ENCODE results near the gene ICE1.
"Not testable (repeated sequence)": the region's sequence is repeated elsewhere in the genome, so short reads cannot be mapped to it uniquely, and the experiment has no call there.

Gene ICE1

DNA sequence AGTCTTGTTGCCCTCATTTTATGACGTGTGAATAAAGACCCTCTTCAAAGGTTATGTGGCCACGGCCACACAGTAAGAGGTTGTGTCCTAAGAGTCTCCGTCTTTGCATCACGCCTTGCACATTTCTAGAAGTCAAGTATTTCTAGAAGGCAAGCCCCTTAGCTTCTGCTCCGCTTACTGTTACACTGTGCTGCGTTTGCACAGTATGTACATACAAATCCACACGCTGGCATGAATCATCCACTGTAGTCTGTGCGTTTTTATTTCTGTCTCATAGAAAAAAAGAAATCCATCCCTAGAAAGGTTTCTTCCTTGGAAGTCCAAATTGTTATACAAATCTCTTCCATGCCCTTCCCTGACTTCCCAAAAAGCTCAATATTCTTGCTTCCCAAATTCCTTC lies 21.4 kb upstream of the ICE1 start:
- no peaks in the 10 kb centered on the region for H3K27me3 ChIP-seq (replicated peaks; ENCODE audit: control insufficient read depth, insufficient read depth, low read length, poor library complexity, severe bottlenecking)
- no peak for DNase-seq

DNA sequence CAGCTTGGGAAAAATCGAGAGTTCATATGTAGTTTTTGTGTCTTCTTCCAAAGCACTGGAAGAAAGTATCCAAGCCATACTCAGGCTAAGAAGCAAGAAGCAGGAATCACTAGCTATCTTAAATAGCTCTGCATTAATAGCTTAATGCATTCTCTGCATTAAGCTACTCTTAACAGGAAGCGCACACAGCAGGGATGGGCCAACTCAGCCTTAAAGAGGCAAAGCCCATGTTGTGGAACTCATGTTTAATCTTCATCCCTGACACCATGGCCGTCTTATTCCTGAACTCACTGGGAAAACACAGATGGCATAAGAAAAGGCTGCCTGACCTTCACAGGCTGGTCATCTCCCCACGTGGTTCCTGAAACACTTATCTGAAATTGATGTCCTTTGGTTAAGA lies 18.7 kb upstream of the ICE1 start:
- DNase-seq = no peak
- Histone ChIP-seq H3K9me3 (ENCODE audit: control insufficient read depth, low read length) (no peaks in the 10 kb centered on the region), H3K36me3 (ENCODE audit: control insufficient read depth, insufficient read depth, low read length) (no peaks in the 10 kb centered on the region)

More for the DNA sequence above, 21.4 kb upstream of the ICE1 start:
- Histone ChIP-seq H3K36me3 (ENCODE audit: control insufficient read depth, insufficient read depth, low read length) (no peaks in the 10 kb centered on the region), H3K27ac (ENCODE audit: insufficient read depth, low read length, poor library complexity, severe bottlenecking) (no peak overlapping the region), H3K9me3 (ENCODE audit: control insufficient read depth, low read length) (no peaks in the 10 kb centered on the region), H3K4me1 (ENCODE audit: control insufficient read depth, insufficient read depth, low read length, poor library complexity, severe bottlenecking) (no peaks in the 10 kb centered on the region), H3K4me3 (ENCODE audit: insufficient read depth, low read depth, low read length, poor library complexity, severe bottlenecking) (no peak overlapping the region)

GRCh38 chr5:5404381-5404780 lies 18.1 kb upstream of the ICE1 start:
- no peak overlapping the region for H3K27ac ChIP-seq (ENCODE audit: insufficient read depth, low read length, poor library complexity, severe bottlenecking)
- no peak overlapping the region for H3K4me3 ChIP-seq (ENCODE audit: insufficient read depth, low read depth, low read length, poor library complexity, severe bottlenecking)
- peaks cover under 1% of the 10 kb centered on the region for H3K9me3 ChIP-seq (ENCODE audit: control insufficient read depth, low read length)
- no peaks in the 10 kb centered on the region for H3K27me3 ChIP-seq (replicated peaks; ENCODE audit: control insufficient read depth, insufficient read depth, low read length, poor library complexity, severe bottlenecking)
- H3K4me1 ChIP-seq (ENCODE audit: control insufficient read depth, insufficient read depth, low read length, poor library complexity, severe bottlenecking) = no peaks in the 10 kb centered on the region
- no peaks in the 10 kb centered on the region for H3K36me3 ChIP-seq (ENCODE audit: control insufficient read depth, insufficient read depth, low read length)
- DNase-seq = no peak

More for the DNA sequence above, 18.7 kb upstream of the ICE1 start:
- Histone ChIP-seq H3K4me3 (ENCODE audit: insufficient read depth, low read depth, low read length, poor library complexity, severe bottlenecking) (no peak overlapping the region), H3K27ac (ENCODE audit: insufficient read depth, low read length, poor library complexity, severe bottlenecking) (no peak overlapping the region), H3K4me1 (ENCODE audit: control insufficient read depth, insufficient read depth, low read length, poor library complexity, severe bottlenecking) (no peaks in the 10 kb centered on the region), H3K27me3 (replicated peaks; ENCODE audit: control insufficient read depth, insufficient read depth, low read length, poor library complexity, severe bottlenecking) (no peaks in the 10 kb centered on the region)

DNA sequence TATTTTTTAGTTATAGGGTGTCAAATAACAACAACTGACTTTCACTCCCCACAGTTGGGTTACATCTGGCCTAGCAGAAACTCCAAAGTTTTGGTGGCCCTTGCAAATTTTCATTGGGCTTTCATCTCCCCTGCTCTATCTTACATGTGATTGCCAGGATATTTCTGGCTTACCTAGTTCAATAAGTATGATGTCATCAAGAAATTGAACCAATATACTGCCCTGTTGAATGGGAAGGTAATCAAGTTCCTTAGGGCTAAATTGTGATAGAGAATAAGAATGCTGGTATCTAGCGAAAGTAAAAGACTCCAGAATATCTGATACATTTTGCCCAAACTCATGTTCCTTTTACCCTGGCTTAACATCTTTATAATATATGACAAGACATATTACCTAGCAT lies 17.0 kb upstream of the ICE1 start:
- no peak for DNase-seq
- no peaks in the 10 kb centered on the region for H3K36me3 ChIP-seq (ENCODE audit: control insufficient read depth, insufficient read depth, low read length)
- no peak overlapping the region for H3K27ac ChIP-seq (ENCODE audit: insufficient read depth, low read length, poor library complexity, severe bottlenecking)
- no peak overlapping the region for H3K4me3 ChIP-seq (ENCODE audit: insufficient read depth, low read depth, low read length, poor library complexity, severe bottlenecking)
- no peaks in the 10 kb centered on the region for H3K4me1 ChIP-seq (ENCODE audit: control insufficient read depth, insufficient read depth, low read length, poor library complexity, severe bottlenecking)
- no peaks in the 10 kb centered on the region for H3K27me3 ChIP-seq (replicated peaks; ENCODE audit: control insufficient read depth, insufficient read depth, low read length, poor library complexity, severe bottlenecking)
- H3K9me3 ChIP-seq (ENCODE audit: control insufficient read depth, low read length) = peaks cover 3% of the 10 kb centered on the region

GRCh38 chr5:5407924-5408323 lies 14.6 kb upstream of the ICE1 start:
- no peak overlapping the region for H3K4me3 ChIP-seq (ENCODE audit: insufficient read depth, low read depth, low read length, poor library complexity, severe bottlenecking)
- H3K27me3 ChIP-seq (replicated peaks; ENCODE audit: control insufficient read depth, insufficient read depth, low read length, poor library complexity, severe bottlenecking) = no peaks in the 10 kb centered on the region
- H3K36me3 ChIP-seq (ENCODE audit: control insufficient read depth, insufficient read depth, low read length) = no peaks in the 10 kb centered on the region
- H3K27ac ChIP-seq (ENCODE audit: insufficient read depth, low read length, poor library complexity, severe bottlenecking) = no peak overlapping the region
- H3K4me1 ChIP-seq (ENCODE audit: control insufficient read depth, insufficient read depth, low read length, poor library complexity, severe bottlenecking) = no peaks in the 10 kb centered on the region
- H3K9me3 ChIP-seq (ENCODE audit: control insufficient read depth, low read length) = peaks cover 3% of the 10 kb centered on the region
- DNase-seq = no peak

DNA sequence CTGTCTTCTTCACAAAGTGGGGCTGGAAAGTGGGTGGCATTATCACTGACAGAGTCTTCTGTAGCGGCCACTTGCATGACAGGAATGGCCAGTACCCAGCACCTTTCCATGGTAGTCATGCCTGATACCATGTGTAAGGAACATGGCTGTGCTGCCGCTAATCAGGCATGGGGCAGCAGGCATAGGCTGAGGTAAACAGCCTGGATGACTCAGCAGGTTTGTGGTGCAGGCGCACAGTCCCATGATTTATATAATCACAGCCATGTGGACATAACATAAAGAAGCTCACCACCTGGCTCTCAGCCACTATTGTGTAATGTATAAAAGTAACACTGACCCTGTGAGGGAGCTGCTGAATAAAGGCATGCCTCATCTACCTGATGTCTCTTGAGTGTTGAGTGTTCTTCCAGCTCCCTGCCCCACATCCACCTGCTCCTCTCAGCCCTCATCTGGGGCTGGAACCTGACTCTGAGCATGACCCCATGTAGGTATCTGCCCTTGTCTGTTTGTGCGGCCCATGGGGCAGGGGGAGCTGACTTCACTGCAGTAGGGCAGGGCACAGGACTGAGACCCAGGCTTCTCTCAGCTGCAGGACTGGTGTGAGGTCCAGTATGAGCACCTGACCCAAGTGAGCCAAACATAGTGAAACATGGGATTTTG lies 13.2 kb upstream of the ICE1 start:
- no peak for DNase-seq
- Histone ChIP-seq H3K27me3 (replicated peaks; ENCODE audit: control insufficient read depth, insufficient read depth, low read length, poor library complexity, severe bottlenecking) (no peaks in the 10 kb centered on the region), H3K9me3 (ENCODE audit: control insufficient read depth, low read length) (peaks cover 3% of the 10 kb centered on the region), H3K4me1 (ENCODE audit: control insufficient read depth, insufficient read depth, low read length, poor library complexity, severe bottlenecking) (no peaks in the 10 kb centered on the region), H3K4me3 (ENCODE audit: insufficient read depth, low read depth, low read length, poor library complexity, severe bottlenecking) (no peak overlapping the region), H3K36me3 (ENCODE audit: control insufficient read depth, insufficient read depth, low read length) (no peaks in the 10 kb centered on the region), H3K27ac (ENCODE audit: insufficient read depth, low read length, poor library complexity, severe bottlenecking) (no peak overlapping the region)

DNA sequence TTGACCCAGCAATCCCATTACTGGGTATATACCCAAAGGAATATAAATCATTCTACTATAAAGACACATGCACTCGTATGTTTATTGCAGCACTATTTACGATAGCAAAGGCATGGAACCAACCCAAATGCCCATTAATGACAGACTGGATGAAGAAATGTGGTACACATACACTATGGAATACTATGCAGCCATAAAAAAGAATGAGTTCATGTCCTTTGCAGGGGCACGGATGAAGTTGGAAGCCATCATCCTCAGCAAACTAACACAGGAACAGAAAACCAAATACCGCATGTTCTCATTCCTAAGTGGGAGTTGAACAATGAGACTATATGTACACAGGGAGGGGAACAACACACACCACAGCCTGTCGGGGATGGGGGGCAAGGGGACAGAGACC lies 8.6 kb upstream of the ICE1 start:
- DNase-seq; H3K27me3 ChIP-seq (replicated peaks; ENCODE audit: control insufficient read depth, insufficient read depth, low read length, poor library complexity, severe bottlenecking); H3K4me3 ChIP-seq (ENCODE audit: insufficient read depth, low read depth, low read length, poor library complexity, severe bottlenecking); H3K27ac ChIP-seq (ENCODE audit: insufficient read depth, low read length, poor library complexity, severe bottlenecking); H3K36me3 ChIP-seq (ENCODE audit: control insufficient read depth, insufficient read depth, low read length); H3K9me3 ChIP-seq (ENCODE audit: control insufficient read depth, low read length); H3K4me1 ChIP-seq (ENCODE audit: control insufficient read depth, insufficient read depth, low read length, poor library complexity, severe bottlenecking): not testable (repeated sequence)

DNA sequence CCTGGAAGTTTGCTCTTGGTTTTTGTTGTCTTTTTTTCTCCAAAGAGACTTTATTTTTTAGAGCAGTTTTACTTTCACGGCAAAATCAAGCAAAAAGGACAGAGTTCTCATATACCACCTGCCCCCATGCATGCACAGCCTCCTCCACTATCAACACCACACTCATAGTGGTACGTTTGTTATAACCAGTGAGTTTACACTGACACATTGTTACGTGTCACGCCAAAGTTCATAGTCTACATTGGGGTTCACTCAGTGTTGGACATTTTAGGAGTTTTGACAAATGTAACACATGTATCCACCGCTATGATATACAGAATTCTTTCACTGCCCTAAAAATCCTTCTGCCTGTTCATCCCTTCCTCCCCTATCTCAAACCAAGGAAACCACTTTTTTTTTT lies 7.5 kb upstream of the ICE1 start:
- Histone ChIP-seq H3K27ac (ENCODE audit: insufficient read depth, low read length, poor library complexity, severe bottlenecking) (no peak overlapping the region), H3K9me3 (ENCODE audit: control insufficient read depth, low read length) (no peaks in the 10 kb centered on the region), H3K4me1 (ENCODE audit: control insufficient read depth, insufficient read depth, low read length, poor library complexity, severe bottlenecking) (no peaks in the 10 kb centered on the region), H3K36me3 (ENCODE audit: control insufficient read depth, insufficient read depth, low read length) (no peaks in the 10 kb centered on the region), H3K4me3 (ENCODE audit: insufficient read depth, low read depth, low read length, poor library complexity, severe bottlenecking) (no peak overlapping the region), H3K27me3 (replicated peaks; ENCODE audit: control insufficient read depth, insufficient read depth, low read length, poor library complexity, severe bottlenecking) (no peaks in the 10 kb centered on the region)
- DNase-seq = no peak

DNA sequence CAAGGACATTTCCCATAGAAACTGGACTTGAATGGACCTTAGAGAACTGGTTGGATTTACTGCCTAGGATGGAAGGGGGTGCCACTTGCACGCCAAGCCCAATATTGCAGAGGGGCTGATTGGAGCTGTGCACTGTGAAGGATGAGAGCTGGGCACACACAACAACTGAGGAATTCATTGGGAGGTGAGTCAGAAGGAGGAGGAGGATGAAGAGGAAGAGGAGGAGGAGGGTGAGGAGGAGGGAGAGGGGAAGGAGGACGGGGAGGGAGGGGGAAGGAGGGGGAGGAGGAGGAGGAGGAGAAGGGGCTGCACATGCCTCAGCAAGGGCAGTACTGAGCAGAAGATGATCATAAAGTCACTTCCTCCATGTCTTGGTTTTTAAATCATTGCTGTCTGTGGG lies 5.7 kb upstream of the ICE1 start:
- H3K36me3 ChIP-seq (ENCODE audit: control insufficient read depth, insufficient read depth, low read length) = no peaks in the 10 kb centered on the region
- H3K27me3 ChIP-seq (replicated peaks; ENCODE audit: control insufficient read depth, insufficient read depth, low read length, poor library complexity, severe bottlenecking) = no peaks in the 10 kb centered on the region
- H3K4me1 ChIP-seq (ENCODE audit: control insufficient read depth, insufficient read depth, low read length, poor library complexity, severe bottlenecking) = peaks cover 8% of the 10 kb centered on the region
- H3K27ac ChIP-seq (ENCODE audit: insufficient read depth, low read length, poor library complexity, severe bottlenecking) = no peak overlapping the region
- no peak for DNase-seq
- no peaks in the 10 kb centered on the region for H3K9me3 ChIP-seq (ENCODE audit: control insufficient read depth, low read length)
- H3K4me3 ChIP-seq (ENCODE audit: insufficient read depth, low read depth, low read length, poor library complexity, severe bottlenecking) = no peak overlapping the region

GRCh38 chr5:5418006-5418405 lies 4.5 kb upstream of the ICE1 start:
- no peaks in the 10 kb centered on the region for H3K27me3 ChIP-seq (replicated peaks; ENCODE audit: control insufficient read depth, insufficient read depth, low read length, poor library complexity, severe bottlenecking)
- peaks cover 9% of the 10 kb centered on the region for H3K4me1 ChIP-seq (ENCODE audit: control insufficient read depth, insufficient read depth, low read length, poor library complexity, severe bottlenecking)
- no peaks in the 10 kb centered on the region for H3K9me3 ChIP-seq (ENCODE audit: control insufficient read depth, low read length)
- H3K36me3 ChIP-seq (ENCODE audit: control insufficient read depth, insufficient read depth, low read length) = no peaks in the 10 kb centered on the region
- no peak for DNase-seq
- H3K4me3 ChIP-seq (ENCODE audit: insufficient read depth, low read depth, low read length, poor library complexity, severe bottlenecking) = no peak overlapping the region
- H3K27ac ChIP-seq (ENCODE audit: insufficient read depth, low read length, poor library complexity, severe bottlenecking) = no peak overlapping the region
